Superior temporal gyrus (tissue), 1 donor: Measurements from ENCODE around the gene ADAMTS4.

ENCODE experiments used
- DNase-seq: peaks from one replicate; pipeline ENCODE4 v3.0.0-alpha.2; 2016; ENCODE audit errors: extremely low spot score

Gene ADAMTS4

DNA sequence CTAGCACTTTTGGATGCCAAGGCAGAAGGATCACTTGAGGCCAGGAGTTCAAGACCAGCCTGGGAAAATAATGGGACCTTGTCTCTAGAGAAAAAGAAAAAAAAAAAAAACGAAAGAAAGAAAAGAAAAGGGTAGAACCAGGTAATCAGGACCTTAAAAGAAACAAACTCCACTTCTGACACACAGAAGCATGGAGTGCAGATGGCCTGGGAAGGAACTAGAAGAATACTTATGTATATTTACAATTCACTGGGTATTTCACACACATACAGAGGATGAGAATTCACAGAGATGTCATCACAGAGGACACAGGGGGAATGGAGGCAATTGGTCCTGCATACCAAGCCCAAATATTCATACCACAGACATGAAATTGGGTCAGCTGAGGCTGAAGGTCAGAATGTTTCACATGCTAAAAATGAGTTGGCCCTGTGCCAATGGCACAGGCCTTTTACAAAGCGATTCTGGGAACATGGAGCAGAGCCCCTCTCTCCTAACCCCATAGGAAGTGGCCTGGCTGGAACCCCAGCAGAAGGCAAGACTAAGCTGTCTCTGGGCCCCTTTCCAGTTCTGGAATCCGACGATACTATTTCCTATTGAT is 26.0 kb downstream of the ADAMTS4 start:
- no peak for DNase-seq

- DNase-seq: no peak
Measured at GRCh38 chr1:161172349-161172748, 26.5 kb downstream of the ADAMTS4 start.

DNA sequence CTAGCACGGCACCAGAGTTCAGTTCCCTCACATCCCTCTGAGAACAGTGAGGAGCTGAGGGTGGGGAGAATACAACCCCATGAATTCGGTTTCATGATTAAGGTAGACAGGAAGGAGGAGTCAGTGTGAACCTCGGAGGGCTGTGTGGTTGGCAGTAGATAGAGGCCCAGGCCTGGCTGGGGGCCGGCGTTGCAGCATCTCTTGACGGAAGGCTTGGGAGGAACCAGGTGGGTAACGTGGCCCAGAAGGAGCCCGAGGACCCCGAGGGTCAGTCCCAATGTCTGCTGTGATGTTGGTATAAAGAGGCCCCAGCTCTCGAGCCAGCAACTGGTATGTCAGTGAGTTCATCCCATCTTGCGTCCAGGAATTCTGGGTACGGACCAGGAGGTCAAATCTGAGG is 27.2 kb downstream of the ADAMTS4 start:
- no peak for DNase-seq

DNA sequence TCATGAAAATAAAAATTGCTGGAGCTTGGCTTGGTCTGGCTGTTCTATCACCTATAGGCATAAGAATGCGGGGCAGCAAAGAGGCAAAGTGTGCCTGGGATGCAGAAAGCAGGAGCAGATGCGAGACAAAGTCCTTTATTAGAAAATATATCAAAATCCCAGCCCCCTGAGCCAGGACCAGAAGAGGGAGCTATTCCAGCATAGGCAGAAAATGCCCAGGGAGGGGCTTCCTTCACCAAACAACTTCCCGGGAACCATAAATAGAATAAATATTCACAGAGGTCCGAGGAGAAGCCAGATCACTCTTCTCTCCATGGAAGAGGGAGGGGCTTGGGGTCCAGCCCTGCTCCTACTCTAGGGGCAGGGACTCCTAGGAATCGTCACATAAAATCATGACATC is 27.7 kb downstream of the ADAMTS4 start:
- DNase-seq: no peak

DNA sequence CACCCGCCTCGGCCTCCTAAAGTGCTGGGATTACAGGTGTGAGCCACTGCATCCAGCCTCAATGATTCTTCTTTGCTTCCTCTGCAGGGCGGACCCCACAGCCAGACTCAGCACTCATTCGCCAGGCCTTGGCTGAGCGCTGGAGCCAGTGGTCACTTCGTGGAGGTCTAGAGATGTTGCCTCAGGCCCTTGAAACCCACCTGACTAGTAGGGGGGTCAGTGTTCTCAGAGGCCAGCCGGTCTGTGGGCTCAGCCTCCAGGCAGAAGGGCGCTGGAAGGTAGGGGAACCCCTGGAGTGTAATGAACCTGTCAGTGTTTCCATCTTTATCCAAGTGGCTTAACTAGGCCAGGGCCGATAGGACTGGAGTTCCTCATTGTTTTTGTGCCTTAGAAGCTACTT is 29.9 kb downstream of the ADAMTS4 start:
- DNase-seq: no peak

DNA sequence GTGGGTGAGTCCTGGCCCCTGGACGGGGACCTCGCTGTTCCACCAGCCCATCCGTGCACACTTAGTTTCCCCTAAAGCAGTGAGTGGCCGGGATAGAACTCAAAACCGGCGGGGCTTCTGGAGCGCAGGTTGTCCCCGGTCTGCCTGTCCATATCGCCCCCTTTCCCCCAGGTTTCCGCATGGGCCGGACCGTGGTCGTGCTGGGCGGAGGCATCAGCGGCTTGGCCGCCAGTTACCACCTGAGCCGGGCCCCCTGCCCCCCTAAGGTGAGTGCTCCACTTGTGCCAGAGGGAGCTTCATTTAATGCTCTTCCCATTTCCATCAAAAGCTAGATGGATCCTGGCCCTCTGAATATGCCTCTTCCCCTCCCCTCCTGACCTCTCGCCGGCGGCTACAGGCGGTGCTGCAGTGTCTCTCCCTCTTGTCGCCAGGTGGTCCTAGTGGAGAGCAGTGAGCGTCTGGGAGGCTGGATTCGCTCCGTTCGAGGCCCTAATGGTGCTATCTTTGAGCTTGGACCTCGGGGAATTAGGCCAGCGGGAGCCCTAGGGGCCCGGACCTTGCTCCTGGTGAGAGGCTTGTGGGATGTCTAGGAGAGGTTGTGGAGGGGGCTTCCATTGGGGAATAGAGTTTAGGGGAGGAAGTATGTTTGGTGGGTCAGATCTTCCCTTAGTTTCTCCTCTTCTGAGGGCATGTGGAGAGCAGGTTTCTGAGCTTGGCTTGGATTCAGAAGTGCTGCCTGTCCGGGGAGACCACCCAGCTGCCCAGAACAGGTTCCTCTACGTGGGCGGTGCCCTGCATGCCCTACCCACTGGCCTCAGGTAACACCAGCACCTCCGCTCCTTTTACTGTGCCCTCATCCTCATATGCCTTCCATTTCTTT is 31.9 kb downstream of the ADAMTS4 start:
- no peak for DNase-seq

- DNase-seq: peak; percentile 99
Measured at GRCh38 chr1:161165742-161166668, 32.8 kb downstream of the ADAMTS4 start, which contains the start of gene PPOX. Gene PPOX (plus strand): TSS chr1:161166426. CDS start chr1:161166848, 422 bp downstream.

DNA sequence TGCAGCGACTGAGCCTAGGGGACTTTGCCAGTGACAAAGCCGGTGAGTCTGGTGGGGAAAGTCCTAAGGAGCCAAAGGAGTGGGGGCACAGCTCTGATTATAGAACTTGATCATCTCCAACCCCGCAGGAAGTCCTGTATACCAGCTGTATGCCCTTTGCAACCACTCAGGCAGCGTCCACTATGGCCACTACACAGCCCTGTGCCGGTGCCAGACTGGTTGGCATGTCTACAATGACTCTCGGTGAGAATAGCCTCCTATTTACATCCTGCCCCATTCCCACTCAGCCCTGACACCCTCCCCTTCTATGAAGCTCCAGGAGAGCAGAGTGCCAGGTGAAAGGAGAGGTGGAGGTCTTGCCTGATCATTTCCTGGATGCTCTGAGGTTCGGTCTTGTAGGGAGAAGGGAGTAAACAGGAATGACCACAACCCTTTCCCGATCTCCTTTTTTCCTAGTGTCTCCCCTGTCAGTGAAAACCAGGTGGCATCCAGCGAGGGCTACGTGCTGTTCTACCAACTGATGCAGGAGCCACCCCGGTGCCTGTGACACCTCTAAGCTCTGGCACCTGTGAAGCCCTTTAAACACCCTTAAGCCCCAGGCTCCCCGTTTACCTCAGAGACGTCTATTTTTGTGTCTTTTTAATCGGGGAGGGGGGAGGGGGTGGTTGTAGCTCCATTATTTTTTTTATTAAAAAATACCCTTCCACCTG is 33.8 kb downstream of the ADAMTS4 start:
- DNase-seq: no peak

DNA sequence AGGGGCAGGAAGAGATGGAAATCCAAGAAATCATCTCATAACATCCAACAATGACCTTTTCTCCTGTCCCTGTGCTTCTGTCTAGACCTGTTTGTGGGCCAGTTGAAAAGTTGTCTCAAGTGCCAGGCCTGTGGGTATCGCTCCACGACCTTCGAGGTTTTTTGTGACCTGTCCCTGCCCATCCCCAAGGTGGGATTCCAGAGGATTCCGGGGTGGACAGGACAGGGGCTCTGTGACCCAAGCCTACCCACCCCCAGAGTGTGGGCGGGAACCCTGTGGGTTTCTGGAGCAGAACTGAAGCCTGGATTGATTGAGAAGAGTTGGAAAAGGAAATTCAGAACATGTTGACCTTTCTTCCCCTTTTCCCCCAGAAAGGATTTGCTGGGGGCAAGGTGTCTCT is 35.1 kb downstream of the ADAMTS4 start:
- DNase-seq: no peak

DNA sequence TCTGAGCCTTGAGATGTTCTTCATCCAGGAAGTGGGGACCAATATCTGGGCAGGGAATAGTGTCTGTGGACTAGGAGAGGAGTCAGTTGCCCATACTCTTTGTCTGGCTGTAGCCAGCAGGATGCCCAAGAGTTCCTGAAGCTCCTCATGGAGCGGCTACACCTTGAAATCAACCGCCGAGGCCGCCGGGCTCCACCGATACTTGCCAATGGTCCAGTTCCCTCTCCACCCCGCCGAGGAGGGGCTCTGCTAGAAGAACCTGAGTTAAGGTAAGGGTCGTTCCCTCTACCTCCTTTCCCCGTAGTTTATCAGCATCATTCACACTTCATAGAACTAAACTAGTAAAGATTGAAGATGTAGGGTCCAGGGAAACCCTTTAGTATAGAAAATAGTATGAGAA is 36.0 kb downstream of the ADAMTS4 start:
- DNase-seq: no peak

DNA sequence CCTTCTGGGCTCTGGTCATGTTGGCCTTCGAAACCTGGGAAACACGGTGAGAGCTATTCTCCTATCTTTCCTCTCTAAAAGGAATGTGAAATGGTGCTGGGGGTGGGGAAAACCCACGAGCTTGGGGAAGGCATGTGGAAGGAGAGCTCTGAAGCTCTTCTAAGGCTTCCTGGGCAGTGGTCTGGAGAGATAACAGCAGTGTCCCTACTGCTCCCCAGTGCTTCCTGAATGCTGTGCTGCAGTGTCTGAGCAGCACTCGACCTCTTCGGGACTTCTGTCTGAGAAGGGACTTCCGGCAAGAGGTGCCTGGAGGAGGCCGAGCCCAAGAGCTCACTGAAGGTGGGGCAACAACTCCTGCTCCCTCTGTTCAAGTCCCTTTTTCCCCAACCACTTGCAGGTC is 36.8 kb downstream of the ADAMTS4 start:
- DNase-seq: no peak

- DNase-seq: no peak
Measured at GRCh38 chr1:161161652-161162051, 37.2 kb downstream of the ADAMTS4 start.

DNA sequence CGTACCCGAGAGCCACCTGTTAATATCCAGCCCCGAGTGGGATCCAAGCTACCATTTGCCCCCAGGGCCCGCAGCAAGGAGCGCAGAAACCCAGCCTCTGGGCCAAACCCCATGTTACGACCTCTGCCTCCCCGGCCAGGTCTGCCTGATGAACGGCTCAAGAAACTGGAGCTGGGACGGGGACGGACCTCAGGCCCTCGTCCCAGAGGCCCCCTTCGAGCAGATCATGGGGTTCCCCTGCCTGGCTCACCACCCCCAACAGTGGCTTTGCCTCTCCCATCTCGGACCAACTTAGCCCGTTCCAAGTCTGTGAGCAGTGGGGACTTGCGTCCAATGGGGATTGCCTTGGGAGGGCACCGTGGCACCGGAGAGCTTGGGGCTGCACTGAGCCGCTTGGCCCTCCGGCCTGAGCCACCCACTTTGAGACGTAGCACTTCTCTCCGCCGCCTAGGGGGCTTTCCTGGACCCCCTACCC is 38.1 kb downstream of the ADAMTS4 start:
- no peak for DNase-seq

GRCh38 chr1:161159913-161160243 is 39.0 kb downstream of the ADAMTS4 start:
- DNase-seq: no peak

- peak; percentile 97 for DNase-seq
Measured at GRCh38 chr1:161159087-161159912, 39.6 kb downstream of the ADAMTS4 start, which contains the start of gene USP21. Gene USP21 (plus strand): TSS chr1:161159500. CDS start chr1:161160641, 1,141 bp downstream.

GRCh38 chr1:161158316-161159010 is 40.4 kb downstream of the ADAMTS4 start:
- no peak for DNase-seq

DNA sequence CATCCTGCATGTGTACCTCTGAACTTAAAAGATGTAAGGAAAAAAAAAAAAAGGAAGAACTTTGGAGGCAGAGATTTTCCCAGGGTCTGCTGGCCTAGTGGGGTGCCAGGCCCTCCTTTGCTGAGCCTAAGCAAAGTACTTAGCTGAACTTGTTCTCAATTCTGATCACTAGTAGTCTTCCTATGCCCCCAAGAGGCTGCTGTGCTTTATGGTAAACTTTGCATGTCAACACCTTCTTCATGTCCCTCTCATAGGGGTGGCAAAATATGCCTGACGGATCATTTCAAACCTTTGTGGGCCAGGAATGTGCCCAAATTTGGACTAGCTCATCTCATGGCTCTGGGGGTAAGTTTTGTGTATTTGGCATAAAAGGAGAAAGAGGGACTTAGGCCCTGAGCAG is 41.0 kb downstream of the ADAMTS4 start:
- no peak for DNase-seq

- peak; percentile 95 for DNase-seq
Measured at GRCh38 chr1:161153682-161154337, 45.0 kb downstream of the ADAMTS4 start, which contains the start of gene UFC1. Gene UFC1 (plus strand): TSS chr1:161153978. CDS start chr1:161153998, 20 bp downstream.

- DNase-seq: no peak
Measured at GRCh38 chr1:161153176-161153575, 45.7 kb downstream of the ADAMTS4 start.
